Measurements from ENCODE around the gene DARS1. TPM values are rescaled to one million over a fixed set of nuclear protein-coding genes. Genes with fewer than 3 reads are reported as not detected.

The DARS1 gene
- polyA plus RNA-seq, 3 donors = 24.4 to 53.0 (median 46.2) TPM

- Mint-ChIP-seq H3K4me1 (peaks cover 36% of the 10 kb centered on the region), H3K27me3 (ENCODE audit: low read depth in 3 of 3) (peaks cover 0 to 2% (median 0%) of the 10 kb centered on the region in 3 donors), H3K36me3 (peaks cover 4 to 5% of the 10 kb centered on the region in 2 donors), H3K4me3 (no peak overlapping the region), H3K27ac (no peak overlapping the region), H3K9me3 (no peaks in the 10 kb centered on the region)
- WGBS (ENCODE audit: insufficient coverage) = no CpG with 5 or more reads among the region's 3 CpGs
- H2AFZ ChIP-seq (ENCODE audit: insufficient read depth, low read depth, low read length, poor library complexity, severe bottlenecking) = no peak overlapping the region
- H3K36me3 ChIP-seq (replicated peaks in 1 of 2; ENCODE audit: control insufficient read depth in 1 of 2, insufficient read depth in 2 of 2, low read length in 2 of 2) = no peaks in the 10 kb centered on the region
- H4K20me1 ChIP-seq (ENCODE audit: insufficient read depth, low read length) = no peaks in the 10 kb centered on the region
- no peak overlapping the region for H3K4me2 ChIP-seq (replicated peaks; ENCODE audit: extremely low read depth, low read length, poor library complexity, severe bottlenecking)
- H3K27me3 ChIP-seq (ENCODE audit: control insufficient read depth in 2 of 2, insufficient read depth in 2 of 2, low read length in 2 of 2) = no peaks in the 10 kb centered on the region
- intact Hi-C loops (cut with micrococcal nuclease) = no loop called here
- H3K9me3 ChIP-seq (replicated peaks in 1 of 2; ENCODE audit: control insufficient read depth in 1 of 2, insufficient read depth in 1 of 2, low read length in 2 of 2) = no peaks in the 10 kb centered on the region
- H3K27ac ChIP-seq (ENCODE audit: low read depth in 1 of 2, low read length in 2 of 2) = no peak overlapping the region
- H3K79me2 ChIP-seq (ENCODE audit: insufficient read depth, low read length) = peaks cover 21% of the 10 kb centered on the region
- no peak for TF ChIP-seq CTCF (IDR thresholded peaks at IDR 0.05)
- DNase-seq = no peak
- peaks cover 29 to 32% of the 10 kb centered on the region in 2 donors for H3K4me1 ChIP-seq (ENCODE audit: control insufficient read depth in 1 of 2, insufficient read depth in 2 of 2, low read length in 2 of 2)
- H3K4me3 ChIP-seq (replicated peaks in 1 of 3; ENCODE audit: low read depth in 2 of 3, low read length in 3 of 3) = no peak overlapping the region
- no peak overlapping the region for H3K9ac ChIP-seq (ENCODE audit: insufficient read depth, low read length, poor library complexity, severe bottlenecking)
Observed at GRCh38 chr2:135994281-135994680, 8.9 kb upstream of the DARS1 start.

GRCh38 chr2:135993421-135993820 lies 8.0 kb upstream of the DARS1 start:
- Histone ChIP-seq H2AFZ (ENCODE audit: insufficient read depth, low read depth, low read length, poor library complexity, severe bottlenecking) (no peak overlapping the region), H4K20me1 (ENCODE audit: insufficient read depth, low read length) (no peaks in the 10 kb centered on the region), H3K4me1 (ENCODE audit: control insufficient read depth in 1 of 2, insufficient read depth in 2 of 2, low read length in 2 of 2) (peaks cover 24 to 25% of the 10 kb centered on the region in 2 donors), H3K4me2 (replicated peaks; ENCODE audit: extremely low read depth, low read length, poor library complexity, severe bottlenecking) (no peak overlapping the region), H3K9ac (ENCODE audit: insufficient read depth, low read length, poor library complexity, severe bottlenecking) (no peak overlapping the region), H3K79me2 (ENCODE audit: insufficient read depth, low read length) (peaks cover 15% of the 10 kb centered on the region), H3K27ac (ENCODE audit: low read depth in 1 of 2, low read length in 2 of 2) (no peak overlapping the region), H3K4me3 (replicated peaks in 1 of 3; ENCODE audit: low read depth in 2 of 3, low read length in 3 of 3) (no peak overlapping the region), H3K27me3 (ENCODE audit: control insufficient read depth in 2 of 2, insufficient read depth in 2 of 2, low read length in 2 of 2) (no peaks in the 10 kb centered on the region), H3K9me3 (replicated peaks in 1 of 2; ENCODE audit: control insufficient read depth in 1 of 2, insufficient read depth in 1 of 2, low read length in 2 of 2) (no peaks in the 10 kb centered on the region), H3K36me3 (replicated peaks in 1 of 2; ENCODE audit: control insufficient read depth in 1 of 2, insufficient read depth in 2 of 2, low read length in 2 of 2) (no peaks in the 10 kb centered on the region)
- Mint-ChIP-seq H3K4me1 (peaks cover 30% of the 10 kb centered on the region), H3K27me3 (ENCODE audit: low read depth in 3 of 3) (peaks cover 0 to 2% (median 0%) of the 10 kb centered on the region in 3 donors), H3K4me3 (no peak overlapping the region), H3K36me3 (peaks cover 4 to 5% of the 10 kb centered on the region in 2 donors), H3K27ac (no peak overlapping the region), H3K9me3 (no peaks in the 10 kb centered on the region)
- no peak for DNase-seq
- intact Hi-C loops (cut with micrococcal nuclease) = no loop called here
- TF ChIP-seq CTCF (IDR thresholded peaks at IDR 0.05) = no peak
